GM12873 (cell line): ENCODE data around the gene STX8.
A peak's percentile ranks its signal among the peaks of the same experiment; 100 is the strongest.

ENCODE experiments used
- TF ChIP-seq, protein P1 (sequence below): IDR thresholded peaks from 2 replicates; pipeline ENCODE4 v1.5.1; 2012; ENCODE audit warnings: low read depth, mild to moderate bottlenecking, moderate library complexity, low read length, control low read depth; ENCODE audit not compliant: insufficient read depth; ENCODE audit errors: missing control alignments

Gene STX8

DNA sequence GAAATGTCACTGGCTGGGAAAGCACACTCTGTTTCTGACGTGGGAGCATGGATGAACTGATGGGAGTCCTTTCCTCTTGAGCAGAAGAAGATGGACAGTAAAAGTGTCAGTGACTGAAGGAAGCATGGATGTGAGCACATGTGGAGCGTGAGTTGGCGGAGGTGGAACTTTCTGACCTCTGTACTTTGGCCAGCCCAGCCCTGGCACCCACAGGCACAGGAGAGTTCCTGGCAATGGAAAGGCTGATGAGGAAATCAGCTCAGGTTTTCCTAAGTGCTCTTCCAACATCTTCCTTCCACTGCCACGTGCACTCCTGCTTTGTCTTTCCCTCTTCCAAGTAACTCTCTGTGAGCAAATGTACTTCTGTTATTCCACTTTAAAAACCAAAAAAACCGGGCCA lies 277.5 kb downstream of the STX8 start:
- TF ChIP-seq, protein P1, sequence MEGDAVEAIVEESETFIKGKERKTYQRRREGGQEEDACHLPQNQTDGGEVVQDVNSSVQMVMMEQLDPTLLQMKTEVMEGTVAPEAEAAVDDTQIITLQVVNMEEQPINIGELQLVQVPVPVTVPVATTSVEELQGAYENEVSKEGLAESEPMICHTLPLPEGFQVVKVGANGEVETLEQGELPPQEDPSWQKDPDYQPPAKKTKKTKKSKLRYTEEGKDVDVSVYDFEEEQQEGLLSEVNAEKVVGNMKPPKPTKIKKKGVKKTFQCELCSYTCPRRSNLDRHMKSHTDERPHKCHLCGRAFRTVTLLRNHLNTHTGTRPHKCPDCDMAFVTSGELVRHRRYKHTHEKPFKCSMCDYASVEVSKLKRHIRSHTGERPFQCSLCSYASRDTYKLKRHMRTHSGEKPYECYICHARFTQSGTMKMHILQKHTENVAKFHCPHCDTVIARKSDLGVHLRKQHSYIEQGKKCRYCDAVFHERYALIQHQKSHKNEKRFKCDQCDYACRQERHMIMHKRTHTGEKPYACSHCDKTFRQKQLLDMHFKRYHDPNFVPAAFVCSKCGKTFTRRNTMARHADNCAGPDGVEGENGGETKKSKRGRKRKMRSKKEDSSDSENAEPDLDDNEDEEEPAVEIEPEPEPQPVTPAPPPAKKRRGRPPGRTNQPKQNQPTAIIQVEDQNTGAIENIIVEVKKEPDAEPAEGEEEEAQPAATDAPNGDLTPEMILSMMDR: no peak

DNA sequence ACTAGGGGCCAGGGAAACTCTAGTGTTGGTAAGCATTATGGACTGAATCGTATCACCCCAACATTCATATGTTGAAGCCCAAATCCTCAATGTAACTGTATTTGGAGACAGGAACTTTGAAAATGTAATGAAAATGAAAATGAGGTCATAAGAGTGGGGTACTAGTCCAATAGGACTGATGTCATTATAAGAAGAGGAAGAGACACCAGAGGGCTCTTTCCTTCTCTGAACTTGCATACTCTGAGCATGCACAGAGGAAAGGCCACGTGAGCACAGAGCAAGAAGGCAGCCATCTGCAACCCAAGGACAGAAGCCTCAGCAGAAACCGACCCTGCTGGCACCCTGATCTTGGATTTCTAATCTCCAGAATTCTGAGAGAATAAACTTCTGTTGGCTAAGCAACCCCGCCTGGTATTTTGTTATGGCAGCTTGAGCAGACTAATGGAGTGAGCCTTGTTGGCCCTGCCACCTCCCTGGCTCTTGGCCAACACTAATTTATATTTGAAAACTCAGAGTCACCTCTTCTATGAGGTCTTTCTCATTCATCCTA lies 280.9 kb downstream of the STX8 start:
- TF ChIP-seq, protein P1: no peak

DNA sequence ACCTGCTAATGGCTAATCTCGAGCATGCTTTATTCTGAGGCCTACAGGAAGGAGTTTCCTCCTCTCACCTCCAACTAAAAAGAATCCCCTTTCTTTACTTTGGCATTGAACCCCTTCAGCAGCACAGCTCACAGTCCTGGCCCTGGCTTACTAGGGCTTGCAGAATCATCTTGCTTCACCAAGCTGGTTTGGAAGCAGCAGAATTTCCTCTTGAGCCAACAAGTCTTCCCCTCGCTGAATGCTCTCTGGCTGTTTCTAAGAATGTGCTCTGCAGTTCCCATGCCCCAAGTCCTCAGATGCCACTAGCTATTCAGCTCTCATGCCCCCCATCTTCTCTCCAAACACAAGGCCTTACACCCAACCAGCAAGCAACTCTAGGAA lies 283.1 kb downstream of the STX8 start:
- TF ChIP-seq, protein P1: no peak

DNA sequence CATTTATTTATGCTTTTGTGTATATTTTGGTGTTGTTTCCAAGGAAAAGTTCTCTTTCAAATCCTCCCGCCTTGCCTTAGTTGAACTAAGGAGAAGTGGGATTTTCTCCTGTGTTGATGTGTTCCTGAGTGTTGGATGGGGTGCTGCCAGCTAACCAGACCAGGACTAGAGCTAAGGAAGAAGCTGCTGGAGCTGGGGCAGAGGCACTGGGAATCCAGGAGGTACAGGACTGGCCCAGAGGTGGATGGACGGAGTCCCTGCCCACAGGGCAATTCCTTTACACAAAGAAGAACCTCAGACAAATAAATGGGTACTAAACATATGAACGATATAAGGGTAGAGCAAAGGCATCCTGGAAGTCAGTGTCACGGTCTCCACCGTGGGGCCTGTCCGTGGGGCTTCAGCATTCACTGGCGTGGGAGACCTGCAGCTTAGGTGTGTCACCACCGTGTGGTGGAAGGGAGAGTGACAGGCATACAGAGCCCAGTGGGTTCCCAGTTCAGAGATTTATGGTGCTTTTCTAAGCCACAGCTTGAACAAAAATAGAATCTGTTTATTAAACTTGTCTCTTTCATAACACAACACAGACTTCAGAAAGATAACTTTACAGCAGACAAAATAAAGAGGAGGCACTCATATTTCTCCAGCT lies 283.6 kb downstream of the STX8 start:
- TF ChIP-seq, protein P1: peak; percentile 84

DNA sequence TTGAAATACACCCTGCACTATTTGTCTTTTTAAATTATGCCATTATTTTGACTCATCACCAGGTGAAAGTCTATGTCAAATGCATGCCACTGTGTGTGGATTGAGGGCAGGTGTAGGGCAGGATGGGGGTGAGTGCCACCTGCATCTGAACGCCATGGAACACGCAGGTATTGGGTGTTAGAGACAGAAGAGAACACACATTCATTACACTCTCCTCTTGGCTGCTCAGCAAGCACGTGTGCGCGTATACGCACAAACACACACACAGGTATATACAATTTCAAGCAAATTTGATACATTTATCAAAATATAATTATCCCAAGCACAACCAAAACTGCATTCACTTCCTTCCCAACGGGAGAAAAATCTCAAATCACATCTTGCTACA lies 285.4 kb downstream of the STX8 start:
- TF ChIP-seq, protein P1: no peak

DNA sequence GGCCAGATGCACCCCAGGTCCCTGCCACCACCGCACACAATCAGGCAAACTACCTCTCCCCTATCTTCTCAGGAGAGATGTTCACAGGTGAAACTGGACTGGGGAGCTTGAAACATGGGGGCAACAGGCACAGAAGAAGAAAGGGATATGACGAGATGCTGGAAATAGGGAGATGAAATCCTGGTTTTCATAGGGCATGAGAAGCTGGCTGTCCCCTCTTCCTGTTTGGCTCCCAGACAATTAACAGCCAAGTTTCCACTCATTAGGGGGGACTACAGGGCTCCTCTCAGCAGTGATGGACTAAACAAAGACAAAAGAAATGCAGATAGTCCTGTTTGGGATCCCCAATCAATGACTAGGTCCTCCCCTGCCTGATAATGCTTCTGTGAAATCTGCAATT lies 288.3 kb downstream of the STX8 start:
- TF ChIP-seq, protein P1: no peak

DNA sequence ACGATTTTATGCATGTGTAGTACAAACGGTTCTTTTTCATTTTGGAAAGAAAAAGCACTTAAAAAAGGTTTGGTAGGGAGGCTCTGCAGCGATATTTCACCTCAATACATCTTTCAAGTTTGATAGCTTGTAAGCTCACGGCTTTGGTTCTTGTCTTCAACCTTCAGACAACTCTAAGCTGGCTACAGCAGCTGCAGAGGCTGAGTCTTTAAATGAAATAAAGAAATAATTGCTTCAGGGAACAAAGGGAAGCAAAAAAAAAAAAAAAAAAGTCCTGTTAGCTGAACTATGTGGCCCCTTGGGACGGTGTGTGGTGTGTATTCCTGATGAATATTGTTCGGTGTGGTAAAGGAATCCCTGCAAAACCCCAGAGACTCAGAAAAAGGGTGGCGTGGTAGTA lies 289.2 kb downstream of the STX8 start:
- TF ChIP-seq, protein P1: no peak
